Nephron progenitor cell (in vitro differentiated cells): ENCODE results near the gene ZBTB7C.
"Not testable (repeated sequence)": the region's sequence is repeated elsewhere in the genome, so short reads cannot be mapped to it uniquely, and the experiment has no call there.

Experiments used
- DNase-seq: peaks from one replicate; pipeline ENCODE4 v3.0.0; 2021
- H3K27ac Mint-ChIP-seq: 2 replicates; pipeline ENCODE4 v1.8.0; 2021; ENCODE audit warnings: mild to moderate bottlenecking, moderate library complexity, mixed read lengths
- H3K27me3 Mint-ChIP-seq: 2 replicates; pipeline ENCODE4 v1.8.0; 2021; ENCODE audit warnings: mild to moderate bottlenecking, low read depth, mixed read lengths; ENCODE audit not compliant: poor library complexity
- H3K36me3 Mint-ChIP-seq: 2 replicates; pipeline ENCODE4 v1.8.0; 2021; ENCODE audit warnings: low read depth, mixed read lengths
- H3K4me1 Mint-ChIP-seq: 2 replicates; pipeline ENCODE4 v1.8.0; 2021; ENCODE audit warnings: mixed read lengths
- H3K4me3 Mint-ChIP-seq: 2 replicates; pipeline ENCODE4 v1.8.0; 2021; ENCODE audit warnings: mild to moderate bottlenecking, moderate library complexity, mixed read lengths
- H3K9me3 Mint-ChIP-seq: 2 replicates; pipeline ENCODE4 v1.8.0; 2021; ENCODE audit warnings: mild to moderate bottlenecking, moderate library complexity, mixed read lengths
- TF ChIP-seq, protein P1 (sequence below): fragments of 200-600 bp; sonication (generic); IDR thresholded peaks from 2 replicates; pipeline ENCODE4 v1.5.0; 2021; ENCODE audit warnings: antibody characterized with exemption

ZBTB7C gene

DNA sequence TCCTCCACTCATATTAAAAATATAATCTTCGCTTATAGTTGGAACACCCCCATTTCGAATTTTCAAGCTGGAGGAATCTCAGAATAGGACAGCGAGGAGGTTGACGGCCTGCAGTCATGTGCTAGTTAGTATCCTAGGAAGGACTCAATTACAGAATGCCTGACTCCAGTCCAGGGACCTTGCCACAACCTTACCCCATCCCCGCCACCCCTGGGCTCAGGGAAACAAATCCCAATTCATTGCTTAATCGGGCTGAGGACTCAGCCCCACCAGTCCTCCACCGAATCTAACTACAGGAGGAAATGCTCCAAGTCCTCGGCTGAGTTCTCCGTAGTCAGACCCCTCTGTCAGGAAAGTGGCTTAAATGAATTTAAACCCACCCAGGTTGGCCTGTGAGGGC is 31.7 kb upstream of the ZBTB7C start:
- no peak overlapping the region for H3K4me3 Mint-ChIP-seq
- peak overlapping the region; percentile 58 for H3K27ac Mint-ChIP-seq
- H3K27me3 Mint-ChIP-seq: peaks cover 3% of the 10 kb centered on the region
- DNase-seq: no peak
- H3K36me3 Mint-ChIP-seq: no peaks in the 10 kb centered on the region
- peaks cover 53% of the 10 kb centered on the region for H3K4me1 Mint-ChIP-seq
- H3K9me3 Mint-ChIP-seq: no peaks in the 10 kb centered on the region
- TF ChIP-seq, protein P1, sequence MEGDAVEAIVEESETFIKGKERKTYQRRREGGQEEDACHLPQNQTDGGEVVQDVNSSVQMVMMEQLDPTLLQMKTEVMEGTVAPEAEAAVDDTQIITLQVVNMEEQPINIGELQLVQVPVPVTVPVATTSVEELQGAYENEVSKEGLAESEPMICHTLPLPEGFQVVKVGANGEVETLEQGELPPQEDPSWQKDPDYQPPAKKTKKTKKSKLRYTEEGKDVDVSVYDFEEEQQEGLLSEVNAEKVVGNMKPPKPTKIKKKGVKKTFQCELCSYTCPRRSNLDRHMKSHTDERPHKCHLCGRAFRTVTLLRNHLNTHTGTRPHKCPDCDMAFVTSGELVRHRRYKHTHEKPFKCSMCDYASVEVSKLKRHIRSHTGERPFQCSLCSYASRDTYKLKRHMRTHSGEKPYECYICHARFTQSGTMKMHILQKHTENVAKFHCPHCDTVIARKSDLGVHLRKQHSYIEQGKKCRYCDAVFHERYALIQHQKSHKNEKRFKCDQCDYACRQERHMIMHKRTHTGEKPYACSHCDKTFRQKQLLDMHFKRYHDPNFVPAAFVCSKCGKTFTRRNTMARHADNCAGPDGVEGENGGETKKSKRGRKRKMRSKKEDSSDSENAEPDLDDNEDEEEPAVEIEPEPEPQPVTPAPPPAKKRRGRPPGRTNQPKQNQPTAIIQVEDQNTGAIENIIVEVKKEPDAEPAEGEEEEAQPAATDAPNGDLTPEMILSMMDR: no peak

DNA sequence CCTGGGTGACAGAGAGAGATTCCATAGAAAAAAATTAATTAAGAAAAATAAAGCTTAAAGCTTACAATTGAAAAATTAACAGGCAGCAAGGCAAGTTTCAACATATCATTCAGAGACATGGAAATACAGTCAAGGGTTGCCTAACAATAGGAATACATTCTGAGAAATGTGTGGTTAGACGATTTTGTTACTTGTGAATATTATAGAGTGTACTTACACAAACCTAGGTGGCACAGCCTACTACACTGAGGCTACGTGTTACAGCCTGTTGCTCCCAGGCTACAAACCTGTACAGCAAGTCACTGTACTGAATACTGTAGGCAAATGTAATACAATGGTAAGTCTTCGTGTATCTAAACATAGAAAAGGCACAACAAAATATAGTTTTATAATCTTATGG is 27.7 kb upstream of the ZBTB7C start:
- TF ChIP-seq, protein P1: no peak
- H3K27ac Mint-ChIP-seq: no peak overlapping the region
- H3K36me3 Mint-ChIP-seq: no peaks in the 10 kb centered on the region
- H3K4me1 Mint-ChIP-seq: peaks cover 34% of the 10 kb centered on the region
- no peak overlapping the region for H3K4me3 Mint-ChIP-seq
- peaks cover 3% of the 10 kb centered on the region for H3K9me3 Mint-ChIP-seq
- H3K27me3 Mint-ChIP-seq: peaks cover 3% of the 10 kb centered on the region
- no peak for DNase-seq

DNA sequence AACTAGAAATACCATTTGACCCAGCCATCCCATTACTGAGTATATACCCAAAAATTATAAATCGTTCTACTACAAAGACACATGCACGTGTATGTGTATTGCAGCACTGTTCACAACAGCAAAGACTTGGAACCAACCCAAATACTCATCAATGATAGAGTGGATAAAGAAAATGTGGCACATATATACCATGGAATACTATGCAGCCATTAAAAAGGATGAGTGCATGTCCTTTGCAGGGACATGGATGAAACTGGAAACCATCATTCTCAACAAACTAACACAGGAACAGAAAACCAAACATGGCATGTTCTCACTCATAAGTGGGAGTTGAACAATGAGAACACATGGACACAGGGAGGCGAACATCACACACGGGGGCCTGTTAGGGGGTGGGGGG is 25.2 kb upstream of the ZBTB7C start:
- H3K36me3 Mint-ChIP-seq, H3K27me3 Mint-ChIP-seq, H3K4me3 Mint-ChIP-seq, H3K9me3 Mint-ChIP-seq, DNase-seq, H3K27ac Mint-ChIP-seq: not testable (repeated sequence)
- peaks cover 12% of the 10 kb centered on the region for H3K4me1 Mint-ChIP-seq

DNA sequence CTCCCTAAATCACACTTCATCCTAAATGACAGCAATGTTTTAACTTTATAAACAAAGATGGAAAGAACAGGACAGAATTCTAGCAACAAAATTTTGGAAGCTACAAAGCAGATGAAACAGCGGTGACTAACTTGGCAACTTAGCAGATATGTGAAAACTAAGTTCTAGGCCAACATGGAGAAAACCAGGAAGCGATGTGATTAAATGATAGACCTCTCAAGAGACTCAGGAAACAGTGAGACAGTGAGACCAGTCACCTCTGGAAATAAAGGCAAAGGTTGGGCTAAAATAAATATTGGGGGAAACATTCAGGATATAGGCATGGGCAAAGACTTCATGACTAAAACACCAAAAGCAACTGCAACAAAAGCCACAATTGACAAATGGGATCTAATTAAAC is 24.4 kb upstream of the ZBTB7C start:
- Mint-ChIP-seq H3K4me3 (no peak overlapping the region), H3K27ac (no peak overlapping the region), H3K36me3 (no peaks in the 10 kb centered on the region), H3K4me1 (peaks cover 8% of the 10 kb centered on the region), H3K27me3 (peaks cover 2% of the 10 kb centered on the region), H3K9me3 (peaks cover 3% of the 10 kb centered on the region)
- TF ChIP-seq, protein P1: no peak
- DNase-seq: no peak

DNA sequence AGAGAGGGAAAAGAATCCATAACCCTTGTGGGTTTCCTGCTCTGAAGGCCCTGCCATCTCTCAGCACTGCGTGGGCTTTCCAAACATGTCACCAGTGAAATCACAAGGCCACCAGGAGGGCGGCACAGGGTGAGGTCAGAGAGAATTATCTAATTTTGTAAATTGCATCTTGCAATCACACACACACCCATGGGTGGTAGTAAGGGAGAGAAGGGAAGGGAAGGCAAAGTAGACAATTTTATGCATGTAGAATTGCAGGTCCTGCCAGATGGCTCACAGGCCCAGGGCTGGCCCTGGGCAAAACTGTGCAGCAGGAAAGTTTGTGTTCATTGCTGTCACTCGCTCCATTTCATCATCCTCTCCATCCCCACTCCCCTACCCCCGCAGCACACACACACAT is 21.0 kb upstream of the ZBTB7C start:
- H3K4me3 Mint-ChIP-seq: no peak overlapping the region
- H3K4me1 Mint-ChIP-seq: no peaks in the 10 kb centered on the region
- H3K27me3 Mint-ChIP-seq: peaks cover 2% of the 10 kb centered on the region
- DNase-seq: no peak
- TF ChIP-seq, protein P1: no peak
- H3K9me3 Mint-ChIP-seq: peaks cover 3% of the 10 kb centered on the region
- no peak overlapping the region for H3K27ac Mint-ChIP-seq
- H3K36me3 Mint-ChIP-seq: no peaks in the 10 kb centered on the region

DNA sequence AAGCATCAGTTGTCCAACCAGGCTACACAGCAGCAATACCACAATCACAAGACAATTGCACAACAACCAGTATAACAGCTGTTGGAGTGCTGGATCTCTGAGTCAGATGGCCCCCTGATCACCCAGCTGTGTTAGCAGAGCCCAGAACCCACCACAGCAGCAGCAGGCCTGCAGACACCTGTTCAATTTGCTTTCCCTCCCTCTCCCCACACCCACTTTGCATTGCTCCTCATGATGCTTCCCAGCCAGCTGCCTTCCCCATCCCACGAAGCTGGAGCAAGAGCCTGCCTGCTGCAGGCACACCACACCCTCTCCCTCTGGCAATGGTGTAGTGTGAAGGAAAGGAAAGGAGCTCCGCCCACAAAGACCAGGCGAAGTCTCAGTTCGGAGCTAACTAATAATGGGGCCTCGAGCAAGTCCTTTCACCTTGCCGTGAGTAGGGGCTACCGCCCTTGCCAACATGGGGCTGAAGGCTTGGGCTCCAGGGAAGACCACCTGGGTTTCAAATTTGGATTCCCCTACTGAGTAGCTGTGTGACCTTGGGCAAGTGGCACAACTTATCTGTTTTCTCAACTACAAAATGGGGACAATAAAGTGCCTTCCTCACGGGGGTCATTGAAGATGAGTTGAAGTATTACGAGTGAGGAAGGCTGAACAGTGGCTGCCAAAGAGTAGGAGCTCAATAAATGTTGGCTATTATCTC is 19.4 kb upstream of the ZBTB7C start:
- Mint-ChIP-seq H3K27ac (no peak overlapping the region), H3K36me3 (no peaks in the 10 kb centered on the region), H3K27me3 (peaks cover 2% of the 10 kb centered on the region), H3K9me3 (peaks cover 2% of the 10 kb centered on the region), H3K4me1 (no peaks in the 10 kb centered on the region), H3K4me3 (no peak overlapping the region)
- TF ChIP-seq, protein P1: no peak
- no peak for DNase-seq
